Neuronal stem cell (in vitro differentiated cells): ENCODE results near the gene ADAMTS4.

ENCODE experiments used
- DNase-seq: peaks from one replicate; pipeline ENCODE4 v3.0.0-alpha.2; 2013; ENCODE audit warnings: low spot score
- H2AFZ ChIP-seq: one replicate; pipeline ENCODE4 v1.6.1; 2013; ENCODE audit warnings: mild to moderate bottlenecking, low read length, inconsistent platforms
- H2AK5ac ChIP-seq: 2 replicates; pipeline ENCODE4 v1.6.1; 2013; ENCODE audit warnings: low read depth, mild to moderate bottlenecking, inconsistent platforms, low read length, moderate library complexity, mixed read lengths
- H2BK120ac ChIP-seq: 2 replicates; pipeline ENCODE4 v1.6.1; 2013; ENCODE audit warnings: low read depth, mild to moderate bottlenecking, inconsistent platforms, low read length, moderate library complexity, mixed read lengths
- H2BK12ac ChIP-seq: one replicate; pipeline ENCODE4 v1.6.1; 2013; ENCODE audit warnings: low read length, inconsistent platforms
- H2BK15ac ChIP-seq: 2 replicates; pipeline ENCODE4 v1.6.1; 2013; ENCODE audit warnings: mild to moderate bottlenecking, low read length, inconsistent platforms, mixed read lengths
- H2BK5ac ChIP-seq: one replicate; pipeline ENCODE4 v1.6.1; 2013; ENCODE audit warnings: inconsistent platforms, mild to moderate bottlenecking, low read length, moderate library complexity
- H3K14ac ChIP-seq: one replicate; pipeline ENCODE4 v1.6.1; 2013; ENCODE audit warnings: low read length, inconsistent platforms
- H3K18ac ChIP-seq: 2 replicates; pipeline ENCODE4 v1.6.1; 2013; ENCODE audit warnings: low read length, inconsistent platforms
- H3K23ac ChIP-seq: 2 replicates; pipeline ENCODE4 v1.6.1; 2013; ENCODE audit warnings: low read depth, mild to moderate bottlenecking, mixed read lengths, low read length, inconsistent platforms; ENCODE audit not compliant: poor library complexity
- H3K27ac ChIP-seq: replicated peaks from 3 replicates; pipeline ENCODE4 v1.5.1; 2013; ENCODE audit warnings: low read length, inconsistent platforms
- H3K27me3 ChIP-seq, 3 experiments: 2 replicates each; pipeline ENCODE4 v1.6.1; 2013; ENCODE audit warnings: low read length in 3 of 3, mild to moderate bottlenecking in 2 of 3, inconsistent platforms in 1 of 3, low read depth in 1 of 3, mixed read lengths in 1 of 3, moderate library complexity in 1 of 3; ENCODE audit not compliant: control insufficient read depth in 3 of 3, insufficient read depth in 3 of 3
- H3K36me3 ChIP-seq, 2 donors: replicated peaks in 1 of 2; 2 replicates each; pipeline ENCODE4 v1.6.1; 2013; ENCODE audit warnings: low read length in 2 of 2; ENCODE audit not compliant: control insufficient read depth in 2 of 2, insufficient read depth in 2 of 2
- H3K4ac ChIP-seq: 2 replicates; pipeline ENCODE4 v1.6.1; 2013; ENCODE audit warnings: inconsistent platforms, mild to moderate bottlenecking, low read length, moderate library complexity
- H3K4me1 ChIP-seq, 2 donors: 1 replicate in 1 of 2; 2 replicates in 1 of 2; pipeline ENCODE4 v1.6.1; 2013; ENCODE audit warnings: low read length in 2 of 2, low read depth in 1 of 2; ENCODE audit not compliant: control insufficient read depth in 2 of 2, insufficient read depth in 1 of 2
- H3K4me2 ChIP-seq: one replicate; pipeline ENCODE4 v1.6.1; 2013; ENCODE audit warnings: mild to moderate bottlenecking, low read length, inconsistent platforms; ENCODE audit not compliant: insufficient read depth, poor library complexity, severe bottlenecking
- H3K4me3 ChIP-seq, 2 donors: 2 replicates each; pipeline ENCODE4 v1.5.1; 2013; ENCODE audit warnings: low read length in 2 of 2, mild to moderate bottlenecking in 2 of 2, inconsistent platforms in 1 of 2, moderate library complexity in 1 of 2
- H3K79me1 ChIP-seq: one replicate; pipeline ENCODE4 v1.6.1; 2013; ENCODE audit warnings: low read depth, mild to moderate bottlenecking, inconsistent platforms, low read length, moderate library complexity
- H3K9ac ChIP-seq: one replicate; pipeline ENCODE4 v1.6.1; 2013; ENCODE audit warnings: mild to moderate bottlenecking, low read depth, low read length, inconsistent platforms; ENCODE audit not compliant: poor library complexity
- H3K9me3 ChIP-seq, 2 donors: replicated peaks in 1 of 2; 2 replicates each; pipeline versions ENCODE3 to v1.6.1; 2013; ENCODE audit warnings: low read length in 2 of 2, mild to moderate bottlenecking in 2 of 2, inconsistent platforms in 1 of 2, low read depth in 1 of 2, mixed read lengths in 1 of 2, moderate library complexity in 1 of 2; ENCODE audit not compliant: control insufficient read depth in 2 of 2, insufficient read depth in 1 of 2
- H4K8ac ChIP-seq: one replicate; pipeline ENCODE4 v1.6.1; 2013; ENCODE audit warnings: low read depth, mild to moderate bottlenecking, inconsistent platforms, low read length, moderate library complexity
- H4K91ac ChIP-seq: one replicate; pipeline ENCODE4 v1.6.1; 2013; ENCODE audit warnings: low read length, low read depth, mild to moderate bottlenecking, inconsistent platforms; ENCODE audit not compliant: poor library complexity
- WGBS, 2 donors: extraction: QIAGEN DNeasy Blood & Tissue Kit; methylation state at CpG; one replicate each; pipeline ENCODE4 v1.1.7; 2013; ENCODE audit warnings: missing lambda C conversion rate in 2 of 2, mixed read lengths in 1 of 2; ENCODE audit not compliant: insufficient read length in 2 of 2, insufficient replicate concordance in 1 of 2; ENCODE audit errors: extremely low coverage in 2 of 2; 5-methylcytosine and 5-hydroxymethylcytosine counted together

Gene ADAMTS4

GRCh38 chr1:161172776-161173376, 26.0 kb downstream of the ADAMTS4 start:
- H3K4me3 ChIP-seq, result no peak overlapping the region
- no peak overlapping the region for H2BK120ac ChIP-seq
- no peaks in the 10 kb centered on the region for H3K27me3 ChIP-seq
- no peak overlapping the region for H2BK15ac ChIP-seq
- WGBS, 2 donors, result no CpG with 5 or more reads among the region's 4 CpGs
- H3K4me1 ChIP-seq, result peaks cover 6 to 9% of the 10 kb centered on the region in 2 donors
- no peak overlapping the region for H3K18ac ChIP-seq
- no peak overlapping the region for H2AK5ac ChIP-seq
- H3K9ac ChIP-seq, result no peak overlapping the region
- no peaks in the 10 kb centered on the region for H3K9me3 ChIP-seq
- H3K4me2 ChIP-seq, result no peak overlapping the region
- no peak overlapping the region for H2AFZ ChIP-seq
- no peak overlapping the region for H2BK5ac ChIP-seq
- no peak overlapping the region for H3K23ac ChIP-seq
- no peak overlapping the region for H3K14ac ChIP-seq
- H2BK12ac ChIP-seq, result no peak overlapping the region
- no peak overlapping the region for H4K8ac ChIP-seq
- H3K36me3 ChIP-seq, result peaks cover 50 to 69% of the 10 kb centered on the region in 2 donors
- H3K79me1 ChIP-seq, result peaks cover 6% of the 10 kb centered on the region
- DNase-seq, result no peak
- no peak overlapping the region for H3K4ac ChIP-seq
- H3K27ac ChIP-seq, result no peak overlapping the region
- no peak overlapping the region for H4K91ac ChIP-seq

- DNase-seq, result no peak
- no peak overlapping the region for H3K14ac ChIP-seq
- no CpG with 5 or more reads among the region's 1 CpG for WGBS, 2 donors
Measured at GRCh38 chr1:161172349-161172748, 26.5 kb downstream of the ADAMTS4 start.

GRCh38 chr1:161171696-161172095, 27.2 kb downstream of the ADAMTS4 start:
- no CpG with 5 or more reads among the region's 12 CpGs for WGBS, 2 donors
- H3K36me3 ChIP-seq, result peaks cover 50 to 69% of the 10 kb centered on the region in 2 donors

More at GRCh38 chr1:161172349-161172748, 26.5 kb downstream of the ADAMTS4 start:
- Histone ChIP-seq H2BK15ac (no peak overlapping the region), H3K4me2 (no peak overlapping the region), H3K23ac (no peak overlapping the region), H2BK12ac (no peak overlapping the region), H3K27ac (no peak overlapping the region), H2AFZ (no peak overlapping the region), H3K4me1 (peaks cover 5 to 6% of the 10 kb centered on the region in 2 donors), H3K9ac (no peak overlapping the region), H4K91ac (no peak overlapping the region), H4K8ac (no peak overlapping the region), H3K27me3 (no peaks in the 10 kb centered on the region), H3K9me3 (no peaks in the 10 kb centered on the region), H2BK120ac (no peak overlapping the region), H3K36me3 (peaks cover 50 to 69% of the 10 kb centered on the region in 2 donors), H3K18ac (no peak overlapping the region), H2AK5ac (no peak overlapping the region), H3K79me1 (peaks cover 8% of the 10 kb centered on the region), H3K4me3 (no peak overlapping the region), H2BK5ac (no peak overlapping the region), H3K4ac (no peak overlapping the region)

GRCh38 chr1:161171191-161171590, 27.7 kb downstream of the ADAMTS4 start:
- H3K4me2 ChIP-seq, result no peak overlapping the region
- no peak overlapping the region for H3K27ac ChIP-seq
- peaks cover 2 to 3% of the 10 kb centered on the region in 2 donors for H3K4me1 ChIP-seq
- no peak overlapping the region for H2AFZ ChIP-seq
- H2BK15ac ChIP-seq, result no peak overlapping the region
- H2AK5ac ChIP-seq, result no peak overlapping the region
- H3K4me3 ChIP-seq, result no peak overlapping the region
- H2BK120ac ChIP-seq, result no peak overlapping the region
- peaks cover 2% of the 10 kb centered on the region for H3K79me1 ChIP-seq
- DNase-seq, result no peak
- no CpG with 5 or more reads among the region's 5 CpGs for WGBS, 2 donors
- no peak overlapping the region for H3K4ac ChIP-seq
- H3K9me3 ChIP-seq, result no peaks in the 10 kb centered on the region
- no peak overlapping the region for H3K23ac ChIP-seq
- no peak overlapping the region for H3K9ac ChIP-seq
- no peak overlapping the region for H3K18ac ChIP-seq
- H4K91ac ChIP-seq, result no peak overlapping the region
- peaks cover 50 to 69% of the 10 kb centered on the region in 2 donors for H3K36me3 ChIP-seq
- H3K14ac ChIP-seq, result no peak overlapping the region
- H2BK12ac ChIP-seq, result no peak overlapping the region
- H4K8ac ChIP-seq, result no peak overlapping the region
- H2BK5ac ChIP-seq, result no peak overlapping the region
- no peaks in the 10 kb centered on the region for H3K27me3 ChIP-seq

More at GRCh38 chr1:161171696-161172095, 27.2 kb downstream of the ADAMTS4 start:
- H2BK15ac ChIP-seq, result no peak overlapping the region
- H3K4me1 ChIP-seq, result peaks cover 7% of the 10 kb centered on the region in 2 donors
- H3K4me3 ChIP-seq, result no peak overlapping the region
- H3K4me2 ChIP-seq, result no peak overlapping the region
- no peak overlapping the region for H3K18ac ChIP-seq
- H3K9ac ChIP-seq, result no peak overlapping the region
- H3K4ac ChIP-seq, result no peak overlapping the region
- no peak overlapping the region for H2AFZ ChIP-seq
- H3K27ac ChIP-seq, result no peak overlapping the region
- no peak overlapping the region for H2AK5ac ChIP-seq
- no peak overlapping the region for H3K23ac ChIP-seq
- no peak overlapping the region for H2BK12ac ChIP-seq
- H4K8ac ChIP-seq, result no peak overlapping the region
- H3K27me3 ChIP-seq, result no peaks in the 10 kb centered on the region
- peaks cover 3% of the 10 kb centered on the region for H3K79me1 ChIP-seq
- H2BK5ac ChIP-seq, result no peak overlapping the region
- no peak overlapping the region for H4K91ac ChIP-seq
- no peak overlapping the region for H3K14ac ChIP-seq
- H3K9me3 ChIP-seq, result no peaks in the 10 kb centered on the region
- DNase-seq, result no peak
- H2BK120ac ChIP-seq, result no peak overlapping the region
